GM21390 (cell line): Measurements from ENCODE around the gene SAMD15.
"Not testable (repeated sequence)": the region's sequence is repeated elsewhere in the genome, so short reads cannot be mapped to it uniquely, and the experiment has no call there.

Source experiments
- ATAC-seq: cut with Tn5 transposase; IDR thresholded peaks from one replicate; pipeline ENCODE4 v1.9.1; 2021; ENCODE audit not compliant: unreplicated experiment

SAMD15 gene

DNA sequence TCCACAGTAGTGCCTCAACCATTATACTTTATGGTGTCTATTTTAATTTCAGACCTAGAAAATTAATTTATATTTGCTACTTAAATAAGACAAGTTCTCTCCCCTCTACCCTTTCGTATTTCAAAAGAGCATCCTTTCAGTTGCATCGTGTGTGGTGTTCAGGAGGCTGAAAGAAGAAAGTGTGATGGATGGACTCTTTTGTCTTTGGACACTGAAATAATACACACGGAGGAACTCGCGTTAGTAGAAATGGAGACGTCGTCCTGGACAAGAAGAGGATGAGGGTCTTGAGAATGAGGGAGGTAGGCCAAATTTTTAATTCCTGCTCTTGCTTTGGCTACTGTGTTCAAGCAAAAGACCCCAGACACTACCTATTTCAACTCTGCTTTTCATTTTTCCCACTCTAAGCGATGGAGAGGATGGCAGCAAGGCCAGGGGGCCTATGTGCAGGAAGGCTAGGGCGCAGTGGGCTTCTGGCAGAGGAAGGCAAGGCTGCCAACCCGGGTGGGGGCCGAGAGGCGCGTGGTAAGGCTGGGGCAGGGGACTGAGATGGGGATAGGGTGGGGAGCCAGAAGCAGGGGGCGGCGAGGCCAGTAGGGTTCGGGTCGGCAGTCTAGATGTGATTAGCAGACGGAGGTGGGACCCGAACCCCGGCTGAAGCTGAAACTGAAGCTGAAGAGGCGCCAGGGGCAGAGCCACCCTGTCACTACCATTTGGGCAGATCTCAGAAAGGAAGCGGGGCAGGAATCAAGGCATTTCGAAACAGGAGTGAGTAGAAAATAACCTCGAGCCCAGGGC, 1.0 kb upstream of the SAMD15 start:
- ATAC-seq, result peak; percentile 17

- no peak for ATAC-seq
Measured at GRCh38 chr14:77377502-77377844, 294 bp downstream of the SAMD15 start.

DNA sequence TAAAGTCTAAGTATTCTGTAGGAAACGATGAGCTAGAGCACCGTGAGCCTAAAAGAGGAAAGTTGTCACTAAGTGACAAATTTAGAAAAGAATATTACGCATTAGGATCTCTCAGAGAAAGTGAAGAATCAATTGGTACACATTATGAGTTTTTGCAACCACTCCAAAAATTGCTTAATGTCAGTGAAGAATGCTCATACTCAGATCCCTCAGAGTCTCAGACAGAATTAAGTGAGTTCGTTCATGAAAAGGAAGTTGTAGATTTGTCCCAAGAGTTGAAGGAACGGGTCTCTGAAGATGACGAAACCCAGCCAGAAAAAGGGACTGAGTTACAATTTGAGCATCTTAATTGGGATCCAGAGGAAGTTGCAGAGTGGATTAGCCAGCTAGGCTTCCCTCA, 1.5 kb downstream of the SAMD15 start:
- ATAC-seq, result no peak

GRCh38 chr14:77390188-77390587, 13.0 kb downstream of the SAMD15 start:
- ATAC-seq, result no peak

- no peak for ATAC-seq
Measured at GRCh38 chr14:77400216-77400615, 23.0 kb downstream of the SAMD15 start.

DNA sequence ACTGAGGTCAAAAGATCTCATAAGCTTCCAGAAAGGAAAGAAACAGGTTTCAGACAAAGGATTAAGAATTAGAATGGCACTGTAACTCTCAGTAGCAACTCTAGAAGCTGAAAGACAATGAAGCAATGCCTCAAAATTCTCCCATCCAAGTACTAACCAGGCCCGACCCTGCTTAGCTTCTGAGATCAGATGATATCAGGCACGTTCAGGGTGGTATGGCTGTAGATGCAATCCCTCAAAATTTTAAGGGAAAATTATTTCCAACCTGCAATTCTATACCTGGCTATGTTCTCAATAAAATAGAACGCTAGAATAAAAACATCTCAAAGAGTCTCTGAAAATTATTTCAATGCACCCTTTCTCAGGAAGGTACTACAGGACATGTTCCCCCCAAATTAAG, 26.6 kb downstream of the SAMD15 start:
- no peak for ATAC-seq

GRCh38 chr14:77406086-77406485, 28.9 kb downstream of the SAMD15 start:
- ATAC-seq, result no peak

- no peak for ATAC-seq
Measured at GRCh38 chr14:77406718-77407117, 29.5 kb downstream of the SAMD15 start.

- ATAC-seq, result no peak
Measured at GRCh38 chr14:77407158-77407557, 30.0 kb downstream of the SAMD15 start.

DNA sequence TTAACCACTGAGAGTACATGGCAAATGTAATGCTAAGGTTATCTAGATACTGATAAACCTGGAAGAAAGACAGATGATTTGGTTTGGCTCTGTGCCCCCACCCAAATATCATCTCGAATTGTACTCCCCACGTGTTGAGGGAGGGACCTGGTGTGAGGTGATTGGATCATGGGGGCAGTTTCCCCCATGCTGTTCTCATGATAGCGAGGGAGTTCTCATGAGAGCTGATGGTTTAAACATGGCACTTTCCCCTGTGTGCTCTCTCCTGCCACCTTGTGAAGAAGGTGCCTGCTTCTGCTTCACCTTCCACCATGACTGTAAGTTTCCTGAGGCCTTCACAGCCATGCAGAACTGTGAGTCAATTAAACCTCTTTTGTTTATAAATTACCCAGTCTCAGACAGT, 32.0 kb downstream of the SAMD15 start:
- ATAC-seq, result no peak

GRCh38 chr14:77415403-77416030, 38.3 kb downstream of the SAMD15 start:
- not testable (repeated sequence) for ATAC-seq

- not testable (repeated sequence) for ATAC-seq
Measured at GRCh38 chr14:77416098-77416497, 38.9 kb downstream of the SAMD15 start.

GRCh38 chr14:77416836-77417235, 39.7 kb downstream of the SAMD15 start:
- no peak for ATAC-seq

GRCh38 chr14:77421201-77421600, 44.0 kb downstream of the SAMD15 start:
- no peak for ATAC-seq

DNA sequence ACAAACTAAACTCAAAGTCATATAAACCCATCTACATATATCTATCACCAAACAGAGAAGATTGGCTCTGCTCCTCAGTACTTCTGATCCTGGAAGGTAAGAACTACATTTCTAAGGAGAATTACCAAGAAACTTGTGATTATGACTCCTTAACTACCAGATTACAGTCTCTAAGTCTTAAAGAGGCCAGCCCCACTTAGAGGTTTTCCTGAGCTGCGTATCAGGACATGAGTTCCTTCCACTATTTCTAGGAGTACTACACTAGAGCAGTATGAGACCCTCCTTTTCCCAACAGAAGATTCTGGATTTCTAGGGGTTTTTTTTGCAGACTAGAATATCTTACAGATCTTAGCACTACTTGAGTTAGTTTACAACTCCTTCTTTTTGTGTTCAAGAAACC, 46.2 kb downstream of the SAMD15 start, which contains the start of gene NOXRED1:
NOXRED1 (minus strand) TSS at position 101 of the 400 bp plus-strand sequence. CDS start 634 bp downstream, outside the sequence.
- ATAC-seq, result no peak

GRCh38 chr14:77424862-77425261, 47.7 kb downstream of the SAMD15 start:
- no peak for ATAC-seq

DNA sequence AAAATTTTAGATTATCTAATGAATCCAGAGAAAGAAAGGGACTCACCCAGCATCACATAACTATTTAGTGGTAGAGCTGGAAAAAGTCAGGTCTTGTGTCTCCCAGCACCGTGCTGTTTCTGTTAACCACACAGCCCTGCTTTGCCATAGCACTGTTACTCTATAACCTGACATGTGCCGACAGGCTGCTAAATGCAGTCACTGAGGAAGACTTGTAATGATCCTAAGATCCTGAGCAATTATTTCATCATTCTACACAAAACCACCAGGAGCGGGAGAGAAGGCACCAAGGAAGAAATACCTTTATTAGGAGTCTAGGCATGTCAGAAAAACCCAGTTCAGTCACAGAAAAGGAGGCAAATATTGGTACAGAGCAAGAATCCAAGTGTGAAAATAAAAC, 49.2 kb downstream of the SAMD15 start:
- no peak for ATAC-seq

DNA sequence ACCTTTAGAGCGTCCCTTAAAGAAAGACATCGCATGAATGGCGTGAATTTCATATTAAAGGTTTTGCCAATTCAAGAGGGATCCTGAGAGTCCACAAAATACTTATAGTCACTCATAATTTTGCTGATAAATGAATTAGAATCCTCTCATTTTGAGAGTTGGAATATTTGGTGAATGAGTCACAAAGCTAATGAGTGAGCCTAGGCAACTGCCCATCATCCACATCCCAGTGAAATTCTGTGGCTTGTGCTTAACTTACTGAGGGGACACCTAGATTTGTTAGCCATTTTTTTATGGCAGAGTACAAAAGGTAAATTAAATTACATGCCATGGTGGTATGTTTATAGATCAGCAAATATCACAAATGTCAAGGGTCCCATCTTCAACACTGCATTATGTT, 58.9 kb downstream of the SAMD15 start:
- ATAC-seq, result no peak

- no peak for ATAC-seq
Measured at GRCh38 chr14:77438596-77438995, 61.4 kb downstream of the SAMD15 start.

DNA sequence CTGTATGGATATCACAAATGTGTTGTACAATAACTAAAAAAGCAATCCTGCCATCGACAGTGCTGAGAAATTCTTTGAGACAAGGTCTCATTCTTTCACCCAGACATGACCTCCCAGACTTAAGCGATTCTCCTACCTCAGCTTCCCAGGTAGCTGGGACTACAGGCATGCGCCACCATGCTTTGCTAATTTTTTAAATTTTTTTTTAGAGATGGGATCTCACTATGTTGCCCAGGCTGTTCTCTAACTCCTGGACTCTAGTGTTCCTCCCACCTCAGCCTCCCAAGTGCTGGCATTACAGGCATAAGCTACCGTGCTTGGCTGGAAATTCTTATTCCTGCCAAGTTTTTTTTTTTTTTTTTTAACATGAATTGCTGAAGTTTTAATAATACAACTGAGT, 62.7 kb downstream of the SAMD15 start:
- no peak for ATAC-seq
